BE2C (cell line): ENCODE data around the gene ROS1.
"Not testable (repeated sequence)": the region's sequence is repeated elsewhere in the genome, so short reads cannot be mapped to it uniquely, and the experiment has no call there.

Experiments used
- DNase-seq: peaks from one replicate; pipeline ENCODE4 v3.0.0-alpha.2; 2020
- H3K27me3 ChIP-seq: fragments of 250-450 bp; sonication (Bioruptor Pico); 2 replicates; pipeline ENCODE4 v1.5.1; 2020; ENCODE audit warnings: mild to moderate bottlenecking
- H3K36me3 ChIP-seq: fragments of 250-450 bp; sonication (Bioruptor Pico); 2 replicates; pipeline ENCODE4 v1.5.1; 2020; ENCODE audit warnings: mild to moderate bottlenecking
- H3K4me1 ChIP-seq: fragments of 250-450 bp; sonication (Bioruptor Pico); 2 replicates; pipeline ENCODE4 v1.5.1; 2020
- H3K4me3 ChIP-seq: 2 replicates; pipeline ENCODE4 v1.5.1; 2011; ENCODE audit warnings: low read depth, low read length
- H3K9me3 ChIP-seq: fragments of 250-450 bp; sonication (Bioruptor Pico); 2 replicates; pipeline ENCODE4 v1.5.1; 2020
- CTCF ChIP-seq: IDR thresholded peaks from 2 replicates; pipeline ENCODE4 v1.5.1; 2012; ENCODE audit warnings: mild to moderate bottlenecking, low read depth, low read length

The ROS1 gene

GRCh38 chr6:117384659-117385058 is 41.1 kb downstream of the ROS1 start:
- no peak for TF ChIP-seq CTCF
- Histone ChIP-seq H3K27me3 (no peaks in the 10 kb centered on the region), H3K4me3 (no peak overlapping the region), H3K36me3 (no peaks in the 10 kb centered on the region), H3K4me1 (no peaks in the 10 kb centered on the region), H3K9me3 (no peaks in the 10 kb centered on the region)
- no peak for DNase-seq

GRCh38 chr6:117381749-117382148 is 44.0 kb downstream of the ROS1 start:
- Histone ChIP-seq H3K27me3 (no peaks in the 10 kb centered on the region), H3K36me3 (no peaks in the 10 kb centered on the region), H3K4me1 (no peaks in the 10 kb centered on the region), H3K9me3 (no peaks in the 10 kb centered on the region), H3K4me3 (no peak overlapping the region)
- DNase-seq: no peak
- TF ChIP-seq CTCF: no peak

GRCh38 chr6:117380298-117380697 is 45.4 kb downstream of the ROS1 start:
- TF ChIP-seq CTCF: no peak
- H3K4me3 ChIP-seq: no peak overlapping the region
- no peaks in the 10 kb centered on the region for H3K36me3 ChIP-seq

GRCh38 chr6:117375446-117375845 is 50.3 kb downstream of the ROS1 start:
- no peaks in the 10 kb centered on the region for H3K36me3 ChIP-seq
- no peak for DNase-seq
- H3K4me3 ChIP-seq: no peak overlapping the region
- no peaks in the 10 kb centered on the region for H3K4me1 ChIP-seq
- TF ChIP-seq CTCF: no peak
- H3K9me3 ChIP-seq: no peaks in the 10 kb centered on the region; the same call in 1 of the 2 replicates
- no peaks in the 10 kb centered on the region for H3K27me3 ChIP-seq

More at GRCh38 chr6:117380298-117380697, 45.4 kb downstream of the ROS1 start:
- Histone ChIP-seq H3K9me3 (no peaks in the 10 kb centered on the region), H3K27me3 (no peaks in the 10 kb centered on the region), H3K4me1 (no peaks in the 10 kb centered on the region)
- no peak for DNase-seq

- Histone ChIP-seq H3K4me3 (no peak overlapping the region), H3K9me3 (no peaks in the 10 kb centered on the region; the same call in 1 of the 2 replicates), H3K36me3 (no peaks in the 10 kb centered on the region), H3K27me3 (peaks cover 10% of the 10 kb centered on the region; the same call in 1 of the 2 replicates), H3K4me1 (no peaks in the 10 kb centered on the region)
- no peak for TF ChIP-seq CTCF
- no peak for DNase-seq
Observed at GRCh38 chr6:117373211-117373813, 52.4 kb downstream of the ROS1 start.

- H3K9me3 ChIP-seq, DNase-seq, H3K4me3 ChIP-seq, H3K36me3 ChIP-seq, H3K4me1 ChIP-seq: not testable (repeated sequence)
- H3K27me3 ChIP-seq: peaks cover 11% of the 10 kb centered on the region; the same call in 1 of the 2 replicates
Observed at GRCh38 chr6:117372289-117372688, 53.5 kb downstream of the ROS1 start.
